Endothelial cell (in vitro differentiated cells): ENCODE measurements around the gene TM9SF1. TPM values are rescaled to one million over a fixed set of nuclear protein-coding genes. Genes with fewer than 3 reads are reported as not detected.

ENCODE experiments used
- DNase-seq: peaks from one replicate; pipeline ENCODE4 v3.0.0; 2021; ENCODE audit warnings: low spot score
- H3K27ac Mint-ChIP-seq: one replicate; pipeline ENCODE4 v1.8.0; 2021; ENCODE audit warnings: mixed read lengths, inconsistent platforms; ENCODE audit not compliant: unreplicated experiment
- H3K27me3 Mint-ChIP-seq: one replicate; pipeline ENCODE4 v1.8.0; 2021; ENCODE audit warnings: mild to moderate bottlenecking, moderate library complexity, mixed read lengths, inconsistent platforms; ENCODE audit not compliant: unreplicated experiment
- H3K36me3 Mint-ChIP-seq: one replicate; pipeline ENCODE4 v1.8.0; 2021; ENCODE audit warnings: mild to moderate bottlenecking, low read depth, mixed read lengths, inconsistent platforms; ENCODE audit not compliant: unreplicated experiment
- H3K4me1 Mint-ChIP-seq: one replicate; pipeline ENCODE4 v1.8.0; 2021; ENCODE audit warnings: mild to moderate bottlenecking, mixed read lengths, inconsistent platforms; ENCODE audit not compliant: unreplicated experiment
- H3K4me3 Mint-ChIP-seq: one replicate; pipeline ENCODE4 v1.8.0; 2021; ENCODE audit warnings: mild to moderate bottlenecking, mixed read lengths, inconsistent platforms; ENCODE audit not compliant: unreplicated experiment
- H3K9me3 Mint-ChIP-seq: one replicate; pipeline ENCODE4 v1.8.0; 2021; ENCODE audit warnings: mixed read lengths, inconsistent platforms; ENCODE audit not compliant: unreplicated experiment
- CTCF ChIP-seq: fragments of 200-600 bp; sonication (generic); IDR thresholded peaks from one replicate; pipeline ENCODE4 v1.5.0; 2021; ENCODE audit warnings: antibody characterized with exemption; ENCODE audit not compliant: unreplicated experiment
- total RNA-seq: library from RNA; stranded (reverse); fragmentation: NEBNext Ultra II Directional; extraction: Animal tissue kit (Norgen Biotek cat#: 25700); gene quantifications from one replicate; pipeline ENCODE4 v1.2.1, GENCODE V29; 2021; ENCODE audit not compliant: unreplicated experiment

TM9SF1 gene
- total RNA-seq, 1 donor from 2014 or later: 41.8 TPM

- Mint-ChIP-seq H3K4me1 (peaks cover 17% of the 10 kb centered on the region), H3K36me3 (peaks cover 32% of the 10 kb centered on the region), H3K9me3 (no peaks in the 10 kb centered on the region), H3K4me3 (no peak overlapping the region), H3K27ac (no peak overlapping the region), H3K27me3 (peaks cover 23% of the 10 kb centered on the region)
- no peak for TF ChIP-seq CTCF
- DNase-seq: no peak
Observed at GRCh38 chr14:24184104-24184970, 10.9 kb downstream of the TM9SF1 start.

GRCh38 chr14:24183014-24183481 is 12.2 kb downstream of the TM9SF1 start:
- no peak overlapping the region for H3K27ac Mint-ChIP-seq

GRCh38 chr14:24182110-24182882 is 12.9 kb downstream of the TM9SF1 start:
- Mint-ChIP-seq H3K9me3 (no peaks in the 10 kb centered on the region), H3K4me1 (peaks cover 11% of the 10 kb centered on the region), H3K36me3 (peaks cover 25% of the 10 kb centered on the region), H3K27ac (no peak overlapping the region), H3K27me3 (peaks cover 14% of the 10 kb centered on the region), H3K4me3 (peak overlapping the region; percentile 27)
- no peak for TF ChIP-seq CTCF
- DNase-seq: no peak

More at GRCh38 chr14:24183014-24183481, 12.2 kb downstream of the TM9SF1 start:
- DNase-seq: no peak
- Mint-ChIP-seq H3K4me1 (peaks cover 11% of the 10 kb centered on the region), H3K4me3 (peak overlapping the region; percentile 25), H3K9me3 (no peaks in the 10 kb centered on the region), H3K36me3 (peaks cover 28% of the 10 kb centered on the region), H3K27me3 (peaks cover 20% of the 10 kb centered on the region)
- no peak for TF ChIP-seq CTCF

- Mint-ChIP-seq H3K4me3 (no peak overlapping the region), H3K36me3 (peaks cover 26% of the 10 kb centered on the region)
Observed at GRCh38 chr14:24181371-24182077, 13.7 kb downstream of the TM9SF1 start.

More at GRCh38 chr14:24181371-24182077, 13.7 kb downstream of the TM9SF1 start:
- H3K9me3 Mint-ChIP-seq: no peaks in the 10 kb centered on the region
- no peak overlapping the region for H3K27ac Mint-ChIP-seq
- no peak for TF ChIP-seq CTCF
- DNase-seq: no peak
- H3K4me1 Mint-ChIP-seq: peaks cover 8% of the 10 kb centered on the region
- peaks cover 8% of the 10 kb centered on the region for H3K27me3 Mint-ChIP-seq
